MM.1S (cell line): ENCODE measurements around the gene C16orf46.

Experiments used
- DNase-seq: peaks from one replicate; pipeline ENCODE4 v3.0.0-alpha.2; 2015
- H2AFZ ChIP-seq: fragments of 300-600 bp; sonication (generic); 2 replicates; pipeline ENCODE4 v1.6.0; 2016; ENCODE audit warnings: antibody characterized with exemption, low read length
- H3F3A ChIP-seq: fragments of 300-600 bp; sonication (generic); 2 replicates; pipeline ENCODE4 v1.6.1; 2016; ENCODE audit warnings: mild to moderate bottlenecking, antibody characterized with exemption, low read length, moderate library complexity, mixed read lengths; ENCODE audit not compliant: insufficient read depth
- H3K27ac ChIP-seq: fragments of 300-600 bp; sonication (generic); 2 replicates; pipeline ENCODE4 v1.5.1; 2016; ENCODE audit warnings: mild to moderate bottlenecking, low read length
- H3K27me3 ChIP-seq: fragments of 300-600 bp; sonication (generic); replicated peaks from 2 replicates; pipeline ENCODE4 v1.6.0; 2016; ENCODE audit warnings: low read length; ENCODE audit not compliant: insufficient read depth
- H3K36me3 ChIP-seq: fragments of 300-600 bp; sonication (generic); replicated peaks from 2 replicates; pipeline ENCODE4 v1.6.1; 2016; ENCODE audit warnings: mild to moderate bottlenecking, low read length, mixed read lengths; ENCODE audit not compliant: insufficient read depth
- H3K4me1 ChIP-seq: fragments of 300-600 bp; sonication (generic); 2 replicates; pipeline ENCODE4 v1.6.1; 2016; ENCODE audit warnings: low read length, mixed read lengths
- H3K4me2 ChIP-seq: fragments of 300-600 bp; sonication (generic); 2 replicates; pipeline ENCODE4 v1.6.0; 2016; ENCODE audit warnings: low read depth, low read length
- H3K4me3 ChIP-seq: fragments of 300-600 bp; sonication (generic); 2 replicates; pipeline ENCODE4 v1.5.1; 2016; ENCODE audit warnings: low read length, mixed read lengths
- H3K79me2 ChIP-seq: fragments of 300-600 bp; sonication (generic); 2 replicates; pipeline ENCODE4 v1.6.1; 2016; ENCODE audit warnings: mixed run types, low read length, mixed read lengths
- H3K9ac ChIP-seq: fragments of 300-600 bp; sonication (generic); 2 replicates; pipeline ENCODE4 v1.6.1; 2016; ENCODE audit warnings: low read length, mixed read lengths
- H3K9me2 ChIP-seq: fragments of 300-600 bp; sonication (generic); replicated peaks from 2 replicates; pipeline ENCODE4 v1.6.1; 2016; ENCODE audit warnings: mild to moderate bottlenecking, low read length, mixed read lengths; ENCODE audit not compliant: insufficient read depth
- H3K9me3 ChIP-seq: fragments of 300-600 bp; sonication (generic); replicated peaks from 2 replicates; pipeline ENCODE4 v1.6.1; 2016; ENCODE audit warnings: mild to moderate bottlenecking, low read length, mixed read lengths; ENCODE audit not compliant: insufficient read depth
- H4K20me1 ChIP-seq: fragments of 300-600 bp; sonication (generic); 2 replicates; pipeline ENCODE4 v1.6.1; 2016; ENCODE audit warnings: mild to moderate bottlenecking, low read length, moderate library complexity, mixed read lengths; ENCODE audit not compliant: insufficient read depth
- EZH2 ChIP-seq: fragments of 300-600 bp; sonication (generic); optimal IDR thresholded peaks from 2 replicates; pipeline ENCODE3; 2017; ENCODE audit warnings: low read depth, mild to moderate bottlenecking, antibody characterized with exemption, low read length, mixed read lengths
- EZH2phosphoT487 ChIP-seq: fragments of 300-600 bp; sonication (generic); IDR thresholded peaks from 2 replicates; pipeline ENCODE4 v1.6.1; 2018; ENCODE audit warnings: antibody characterized with exemption, low read length
- TF ChIP-seq, protein P1 (sequence below): fragments of 300-600 bp; sonication (generic); IDR thresholded peaks from 2 replicates; pipeline ENCODE4 v1.5.1; 2016; ENCODE audit warnings: antibody characterized with exemption, low read length, mixed read lengths

C16orf46 gene

GRCh38 chr16:81107511-81107910 is 30.5 kb upstream of the C16orf46 start:
- Histone ChIP-seq H4K20me1 (no peaks in the 10 kb centered on the region), H3K4me1 (no peaks in the 10 kb centered on the region), H2AFZ (no peak overlapping the region), H3K27me3 (no peaks in the 10 kb centered on the region), H3K9me3 (no peaks in the 10 kb centered on the region), H3K4me2 (no peak overlapping the region), H3K9ac (no peak overlapping the region), H3K27ac (no peak overlapping the region), H3F3A (no peaks in the 10 kb centered on the region), H3K4me3 (no peak overlapping the region), H3K9me2 (no peaks in the 10 kb centered on the region), H3K36me3 (no peaks in the 10 kb centered on the region), H3K79me2 (no peaks in the 10 kb centered on the region)
- TF ChIP-seq EZH2phosphoT487 (no peak), EZH2 (no peak)
- TF ChIP-seq, protein P1, sequence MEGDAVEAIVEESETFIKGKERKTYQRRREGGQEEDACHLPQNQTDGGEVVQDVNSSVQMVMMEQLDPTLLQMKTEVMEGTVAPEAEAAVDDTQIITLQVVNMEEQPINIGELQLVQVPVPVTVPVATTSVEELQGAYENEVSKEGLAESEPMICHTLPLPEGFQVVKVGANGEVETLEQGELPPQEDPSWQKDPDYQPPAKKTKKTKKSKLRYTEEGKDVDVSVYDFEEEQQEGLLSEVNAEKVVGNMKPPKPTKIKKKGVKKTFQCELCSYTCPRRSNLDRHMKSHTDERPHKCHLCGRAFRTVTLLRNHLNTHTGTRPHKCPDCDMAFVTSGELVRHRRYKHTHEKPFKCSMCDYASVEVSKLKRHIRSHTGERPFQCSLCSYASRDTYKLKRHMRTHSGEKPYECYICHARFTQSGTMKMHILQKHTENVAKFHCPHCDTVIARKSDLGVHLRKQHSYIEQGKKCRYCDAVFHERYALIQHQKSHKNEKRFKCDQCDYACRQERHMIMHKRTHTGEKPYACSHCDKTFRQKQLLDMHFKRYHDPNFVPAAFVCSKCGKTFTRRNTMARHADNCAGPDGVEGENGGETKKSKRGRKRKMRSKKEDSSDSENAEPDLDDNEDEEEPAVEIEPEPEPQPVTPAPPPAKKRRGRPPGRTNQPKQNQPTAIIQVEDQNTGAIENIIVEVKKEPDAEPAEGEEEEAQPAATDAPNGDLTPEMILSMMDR, result no peak
- DNase-seq, result no peak

- no peaks in the 10 kb centered on the region for H3K79me2 ChIP-seq
- H3K36me3 ChIP-seq, result no peaks in the 10 kb centered on the region
- DNase-seq, result no peak
- H2AFZ ChIP-seq, result no peak overlapping the region
- H3K27me3 ChIP-seq, result no peaks in the 10 kb centered on the region
- no peak overlapping the region for H3K27ac ChIP-seq
- H3F3A ChIP-seq, result no peaks in the 10 kb centered on the region
- TF ChIP-seq, protein P1, result no peak
- TF ChIP-seq EZH2phosphoT487 (no peak), EZH2 (no peak)
- H3K9ac ChIP-seq, result no peak overlapping the region
- no peak overlapping the region for H3K4me2 ChIP-seq
- no peaks in the 10 kb centered on the region for H3K9me2 ChIP-seq
- H3K9me3 ChIP-seq, result no peaks in the 10 kb centered on the region
- no peaks in the 10 kb centered on the region for H3K4me1 ChIP-seq
- no peak overlapping the region for H3K4me3 ChIP-seq
- no peaks in the 10 kb centered on the region for H4K20me1 ChIP-seq
These were observed 29.9 kb upstream of the C16orf46 start for GRCh38 chr16:81106826-81107503.

DNA sequence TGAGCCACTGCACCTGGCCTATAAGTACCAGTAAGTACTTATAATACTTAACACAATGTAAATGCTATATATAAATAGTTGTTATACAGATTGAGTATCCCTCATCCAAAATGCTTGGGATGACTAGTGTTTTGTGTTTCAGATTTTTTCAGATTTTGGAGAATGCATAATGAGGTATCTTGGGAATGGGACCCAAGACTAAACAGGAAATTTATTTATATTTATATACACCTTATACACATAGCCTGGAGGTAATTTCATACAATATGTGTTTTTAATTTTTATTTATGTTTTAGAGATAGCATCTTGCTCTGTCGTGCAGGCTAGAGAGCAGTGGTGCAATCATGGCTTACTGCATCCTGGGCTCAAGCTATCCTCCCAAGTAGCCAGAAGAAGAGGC is 28.9 kb upstream of the C16orf46 start:
- H3F3A ChIP-seq, result no peaks in the 10 kb centered on the region
- H3K9me3 ChIP-seq, result no peaks in the 10 kb centered on the region
- H3K4me2 ChIP-seq, result no peak overlapping the region
- no peak for DNase-seq
- no peak overlapping the region for H3K4me3 ChIP-seq
- TF ChIP-seq, protein P1, result no peak
- TF ChIP-seq EZH2 (no peak), EZH2phosphoT487 (no peak)
- no peaks in the 10 kb centered on the region for H3K9me2 ChIP-seq
- H4K20me1 ChIP-seq, result no peaks in the 10 kb centered on the region
- no peaks in the 10 kb centered on the region for H3K36me3 ChIP-seq
- H3K27ac ChIP-seq, result no peak overlapping the region
- no peaks in the 10 kb centered on the region for H3K79me2 ChIP-seq
- H3K27me3 ChIP-seq, result no peaks in the 10 kb centered on the region
- H3K4me1 ChIP-seq, result no peaks in the 10 kb centered on the region
- no peak overlapping the region for H3K9ac ChIP-seq
- no peak overlapping the region for H2AFZ ChIP-seq
